Measurements from ENCODE around the gene PCAT7.

Gene PCAT7

DNA sequence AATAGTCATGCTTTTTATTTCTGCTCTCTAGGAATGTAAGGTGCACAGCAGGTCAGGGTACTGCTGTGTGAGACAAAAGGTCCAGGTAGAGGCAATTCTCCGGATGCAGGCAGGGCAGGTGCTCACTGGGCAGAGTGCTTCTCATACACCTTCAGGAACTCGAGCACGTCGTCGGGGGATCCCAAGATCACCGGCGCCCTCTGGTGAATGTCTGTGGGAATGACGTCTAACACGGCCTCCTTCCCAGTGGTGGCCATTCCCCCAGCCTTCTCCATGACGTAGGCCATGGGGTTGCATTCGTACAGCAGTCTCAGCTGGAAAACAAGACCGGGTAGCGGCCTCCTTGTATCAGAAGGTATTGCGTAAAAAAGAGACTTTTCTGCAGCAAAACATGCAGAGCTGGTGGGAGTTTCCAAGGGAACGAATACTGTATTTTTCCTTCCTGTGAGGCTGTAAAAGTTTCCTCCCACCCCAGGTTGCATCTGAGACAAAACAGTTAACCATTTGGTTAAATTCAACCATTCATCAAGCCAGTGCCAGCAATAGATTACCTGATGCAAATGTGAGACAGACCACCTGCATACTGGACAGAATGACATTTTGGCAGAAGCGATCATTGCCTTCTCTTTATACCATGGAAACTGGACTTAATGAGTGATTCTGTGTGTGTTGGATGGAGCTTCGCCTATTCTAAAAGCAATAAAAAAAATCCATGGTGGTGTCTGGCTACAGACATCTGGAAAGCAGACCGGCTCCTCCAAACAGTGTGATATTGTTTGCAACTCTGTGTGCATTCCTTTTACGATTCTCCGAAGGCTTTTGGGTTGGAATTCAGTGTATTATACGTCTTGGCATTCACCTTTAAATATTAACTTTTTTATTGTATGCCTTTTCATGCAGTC, 48.6 kb downstream of the PCAT7 start:
- Histone ChIP-seq H3K27me3 (ENCODE audit: control insufficient read depth, insufficient read depth, low read length) (no peaks in the 10 kb centered on the region), H3K27ac (ENCODE audit: low read depth, low read length) (no peak overlapping the region), H3K4me1 (ENCODE audit: control insufficient read depth, insufficient read depth, low read length) (peaks cover 8% of the 10 kb centered on the region; the same call in 1 of the 2 replicates), H3K36me3 (ENCODE audit: control insufficient read depth, insufficient read depth, low read length) (no peaks in the 10 kb centered on the region), H3K4me3 (ENCODE audit: low read depth, low read length) (no peak overlapping the region), H3K9me3 (ENCODE audit: control insufficient read depth, insufficient read depth, low read length) (no peaks in the 10 kb centered on the region), H3K9ac (ENCODE audit: low read depth, low read length) (no peak overlapping the region)

DNA sequence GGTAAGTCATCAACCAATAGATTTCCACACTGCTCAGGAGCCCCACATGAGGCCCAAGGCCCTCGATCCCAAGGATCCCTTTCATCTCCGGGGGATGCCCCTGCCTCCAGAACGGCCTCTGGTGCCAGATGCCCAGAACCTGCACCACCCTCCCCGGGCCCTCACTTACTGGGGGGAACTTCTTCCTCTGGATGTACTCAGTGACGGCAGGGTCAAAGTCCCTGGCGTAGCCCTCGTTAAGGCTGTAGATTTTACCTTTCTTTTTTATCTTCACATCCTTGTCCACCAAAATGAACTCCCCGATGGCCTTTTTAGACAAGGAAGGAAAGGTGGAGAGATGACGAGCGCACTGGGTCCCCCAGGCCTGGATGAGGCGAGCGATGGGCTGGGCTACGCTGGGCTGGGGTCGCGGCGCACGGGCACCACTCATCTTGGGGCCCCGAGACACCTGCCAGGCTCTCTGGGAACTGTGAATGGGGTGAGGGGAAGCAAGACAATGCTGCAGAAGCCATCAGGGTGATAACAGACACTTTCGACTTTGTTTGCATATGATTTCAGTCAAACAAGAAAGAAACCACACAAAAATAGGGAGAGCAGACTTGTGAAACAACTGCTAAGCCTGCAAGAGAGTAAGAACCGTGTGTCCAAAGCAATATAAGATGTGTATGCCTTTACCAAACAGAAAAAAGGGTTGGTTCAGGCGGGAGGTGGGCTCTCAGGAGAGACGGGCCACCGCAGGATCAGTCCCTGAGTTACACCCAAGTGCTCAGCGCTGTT, 52.0 kb downstream of the PCAT7 start:
- no peaks in the 10 kb centered on the region for H3K27me3 ChIP-seq (ENCODE audit: control insufficient read depth, insufficient read depth, low read length)
- H3K4me1 ChIP-seq (ENCODE audit: control insufficient read depth, insufficient read depth, low read length): peaks cover 8% of the 10 kb centered on the region; the same call in 1 of the 2 replicates
- H3K9me3 ChIP-seq (ENCODE audit: control insufficient read depth, insufficient read depth, low read length): no peaks in the 10 kb centered on the region
- no peak overlapping the region for H3K27ac ChIP-seq (ENCODE audit: low read depth, low read length)
- H3K4me3 ChIP-seq (ENCODE audit: low read depth, low read length): no peak overlapping the region
- no peaks in the 10 kb centered on the region for H3K36me3 ChIP-seq (ENCODE audit: control insufficient read depth, insufficient read depth, low read length)
- H3K9ac ChIP-seq (ENCODE audit: low read depth, low read length): no peak overlapping the region

DNA sequence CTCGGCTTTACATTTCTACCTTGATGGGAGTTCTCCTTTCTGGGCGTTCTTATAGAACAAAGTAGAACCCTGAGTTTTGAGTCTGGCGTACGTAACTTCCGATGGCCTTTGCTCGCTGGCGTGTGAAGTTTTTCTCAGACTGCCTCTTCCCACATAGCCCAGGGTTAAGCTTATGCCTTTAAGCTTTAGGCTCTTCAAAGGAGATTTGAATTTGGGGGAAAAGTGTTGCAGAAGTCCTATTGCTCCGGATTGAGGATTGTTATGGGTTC, 52.5 kb downstream of the PCAT7 start:
- Histone ChIP-seq H3K36me3 (ENCODE audit: control insufficient read depth, insufficient read depth, low read length) (no peaks in the 10 kb centered on the region), H3K9ac (ENCODE audit: low read depth, low read length) (no peak overlapping the region), H3K27ac (ENCODE audit: low read depth, low read length) (no peak overlapping the region), H3K4me1 (ENCODE audit: control insufficient read depth, insufficient read depth, low read length) (peaks cover 8% of the 10 kb centered on the region; the same call in 1 of the 2 replicates), H3K27me3 (ENCODE audit: control insufficient read depth, insufficient read depth, low read length) (no peaks in the 10 kb centered on the region), H3K4me3 (ENCODE audit: low read depth, low read length) (no peak overlapping the region), H3K9me3 (ENCODE audit: control insufficient read depth, insufficient read depth, low read length) (no peaks in the 10 kb centered on the region)

DNA sequence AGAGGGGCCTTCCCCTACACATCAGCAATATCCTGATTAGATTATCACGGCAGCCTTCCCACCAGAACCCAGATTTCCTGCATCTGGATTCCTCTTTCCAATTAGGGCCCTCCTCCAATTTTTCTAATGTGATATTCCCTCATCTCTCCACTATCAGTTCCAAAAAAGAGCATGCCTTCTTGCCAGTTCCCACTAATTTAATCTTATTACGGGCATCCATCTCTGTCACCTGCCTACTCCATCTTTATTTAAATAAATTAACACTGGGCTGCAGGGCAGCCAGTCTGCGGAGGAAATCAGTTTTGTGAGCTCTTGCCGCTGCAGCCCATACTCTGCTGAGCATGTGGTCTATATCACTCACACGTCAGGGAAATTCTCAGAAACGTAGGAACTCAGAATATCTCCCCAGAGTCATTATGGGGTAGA, 55.3 kb downstream of the PCAT7 start:
- Histone ChIP-seq H3K36me3 (ENCODE audit: control insufficient read depth, insufficient read depth, low read length) (no peaks in the 10 kb centered on the region), H3K4me1 (ENCODE audit: control insufficient read depth, insufficient read depth, low read length) (peaks cover 4% of the 10 kb centered on the region; the same call in 1 of the 2 replicates), H3K27ac (ENCODE audit: low read depth, low read length) (no peak overlapping the region), H3K4me3 (ENCODE audit: low read depth, low read length) (no peak overlapping the region), H3K27me3 (ENCODE audit: control insufficient read depth, insufficient read depth, low read length) (no peaks in the 10 kb centered on the region), H3K9me3 (ENCODE audit: control insufficient read depth, insufficient read depth, low read length) (no peaks in the 10 kb centered on the region), H3K9ac (ENCODE audit: low read depth, low read length) (no peak overlapping the region)

DNA sequence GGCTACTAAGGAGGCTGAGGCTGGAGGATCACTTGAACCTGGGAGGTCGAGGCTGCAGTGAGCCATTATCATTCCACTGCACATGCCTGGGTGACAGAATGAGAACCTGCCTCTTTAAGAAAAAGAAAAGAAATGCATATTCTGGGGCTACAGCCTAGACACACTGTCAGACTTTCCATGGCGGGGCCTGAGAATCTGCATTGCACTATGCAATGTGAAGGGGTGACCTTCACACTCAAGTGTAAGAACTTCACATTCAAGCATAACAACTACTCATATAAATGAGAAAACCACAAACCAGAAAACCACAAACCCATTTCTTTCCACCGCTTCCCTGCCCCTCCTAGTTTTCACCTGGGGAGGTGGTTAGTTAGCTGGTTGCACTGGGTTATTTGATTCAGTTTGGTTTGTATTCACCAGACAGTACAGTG, 56.8 kb downstream of the PCAT7 start:
- Histone ChIP-seq H3K27me3 (ENCODE audit: control insufficient read depth, insufficient read depth, low read length) (no peaks in the 10 kb centered on the region), H3K27ac (ENCODE audit: low read depth, low read length) (no peak overlapping the region), H3K9me3 (ENCODE audit: control insufficient read depth, insufficient read depth, low read length) (no peaks in the 10 kb centered on the region), H3K4me3 (ENCODE audit: low read depth, low read length) (no peak overlapping the region), H3K4me1 (ENCODE audit: control insufficient read depth, insufficient read depth, low read length) (peaks cover 4% of the 10 kb centered on the region; the same call in 1 of the 2 replicates), H3K36me3 (ENCODE audit: control insufficient read depth, insufficient read depth, low read length) (no peaks in the 10 kb centered on the region), H3K9ac (ENCODE audit: low read depth, low read length) (no peak overlapping the region)

DNA sequence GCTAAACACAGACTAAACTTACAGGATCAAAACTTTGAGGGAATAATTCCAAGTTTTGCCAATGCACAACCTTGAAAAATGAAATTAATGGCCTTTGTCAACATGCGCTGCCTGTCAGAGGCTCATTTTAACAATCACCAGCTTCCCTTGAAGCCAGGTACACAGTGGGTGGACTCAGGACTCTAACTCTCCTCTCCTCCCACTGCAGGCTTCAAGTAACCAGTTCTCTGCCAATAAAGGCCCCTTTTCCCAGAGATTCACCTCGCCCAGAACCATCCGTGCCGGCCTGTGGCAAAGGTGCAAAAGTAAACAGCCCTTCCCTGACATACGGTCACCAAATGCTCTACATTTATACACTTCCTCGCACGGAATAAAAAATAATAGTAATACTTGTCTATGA, 57.2 kb downstream of the PCAT7 start:
- H3K4me1 ChIP-seq (ENCODE audit: control insufficient read depth, insufficient read depth, low read length): peaks cover 4% of the 10 kb centered on the region; the same call in 1 of the 2 replicates
- H3K9me3 ChIP-seq (ENCODE audit: control insufficient read depth, insufficient read depth, low read length): no peaks in the 10 kb centered on the region
- no peak overlapping the region for H3K9ac ChIP-seq (ENCODE audit: low read depth, low read length)
- H3K4me3 ChIP-seq (ENCODE audit: low read depth, low read length): no peak overlapping the region
- no peaks in the 10 kb centered on the region for H3K36me3 ChIP-seq (ENCODE audit: control insufficient read depth, insufficient read depth, low read length)
- no peaks in the 10 kb centered on the region for H3K27me3 ChIP-seq (ENCODE audit: control insufficient read depth, insufficient read depth, low read length)
- no peak overlapping the region for H3K27ac ChIP-seq (ENCODE audit: low read depth, low read length)

DNA sequence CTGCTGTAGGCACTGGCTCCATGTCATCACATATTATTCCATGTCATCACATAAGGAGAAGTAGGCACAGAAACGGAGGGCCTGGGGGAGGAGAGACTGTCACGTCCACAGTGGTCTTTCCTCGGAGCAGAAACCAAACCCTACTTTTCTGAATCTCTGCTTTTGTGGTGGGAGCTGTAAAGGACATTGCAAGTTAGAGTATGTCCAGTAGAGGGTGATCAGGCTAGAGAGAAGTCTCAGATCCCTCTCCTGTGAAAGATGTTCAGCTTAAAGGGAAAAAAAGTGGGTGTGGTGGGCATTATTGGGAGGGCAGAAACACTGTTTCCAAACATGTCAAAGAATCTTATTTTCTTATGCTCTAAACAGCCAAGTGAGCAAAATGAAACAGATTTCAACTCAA, 58.1 kb downstream of the PCAT7 start:
- Histone ChIP-seq H3K9me3 (ENCODE audit: control insufficient read depth, insufficient read depth, low read length) (no peaks in the 10 kb centered on the region), H3K27me3 (ENCODE audit: control insufficient read depth, insufficient read depth, low read length) (no peaks in the 10 kb centered on the region), H3K4me3 (ENCODE audit: low read depth, low read length) (no peak overlapping the region), H3K27ac (ENCODE audit: low read depth, low read length) (no peak overlapping the region), H3K36me3 (ENCODE audit: control insufficient read depth, insufficient read depth, low read length) (no peaks in the 10 kb centered on the region), H3K4me1 (ENCODE audit: control insufficient read depth, insufficient read depth, low read length) (peaks cover 3% of the 10 kb centered on the region; the same call in 1 of the 2 replicates), H3K9ac (ENCODE audit: low read depth, low read length) (no peak overlapping the region)

DNA sequence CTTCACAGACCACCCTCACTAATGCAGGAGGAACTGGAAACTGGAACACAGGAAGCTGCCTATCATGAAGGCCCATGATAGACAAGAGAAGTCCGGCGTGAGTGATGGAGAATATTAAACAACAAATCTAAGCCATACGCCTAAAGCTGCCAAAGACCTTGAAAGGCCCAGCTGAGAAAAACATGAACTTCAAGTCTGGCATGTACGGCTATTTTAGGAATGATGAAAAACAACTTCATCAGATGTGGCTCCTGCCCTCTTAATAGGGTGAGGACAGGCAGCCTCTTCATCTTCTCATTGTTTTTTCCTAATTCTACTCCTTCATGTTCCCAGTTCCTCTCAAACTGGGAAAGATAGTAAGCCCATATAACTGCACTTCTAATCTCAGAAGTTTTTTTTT, 64.1 kb downstream of the PCAT7 start:
- Histone ChIP-seq H3K4me3 (ENCODE audit: low read depth, low read length) (no peak overlapping the region), H3K36me3 (ENCODE audit: control insufficient read depth, insufficient read depth, low read length) (no peaks in the 10 kb centered on the region), H3K27me3 (ENCODE audit: control insufficient read depth, insufficient read depth, low read length) (no peaks in the 10 kb centered on the region), H3K9me3 (ENCODE audit: control insufficient read depth, insufficient read depth, low read length) (no peaks in the 10 kb centered on the region), H3K9ac (ENCODE audit: low read depth, low read length) (no peak overlapping the region), H3K4me1 (ENCODE audit: control insufficient read depth, insufficient read depth, low read length) (no peaks in the 10 kb centered on the region), H3K27ac (ENCODE audit: low read depth, low read length) (no peak overlapping the region)
